HEK293 (cell line): ENCODE results near the gene RACK1.

Experiments
- CTCF ChIA-PET: fragments of 350-600 bp; formaldehyde crosslinking; extraction: SDS; loops from one replicate; lab custom pipeline; 2021; ENCODE audit warnings: antibody characterized with exemption; lab: Yijun Ruan, JAX
- POLR2A ChIA-PET: fragments of 300-600 bp; formaldehyde crosslinking; extraction: SDS; loops from one replicate; lab custom pipeline; 2020; ENCODE audit warnings: antibody characterized with exemption, inconsistent platforms; lab: Yijun Ruan, JAX
- H3K27ac ChIP-seq: fragments of 200-500 bp; sonication (Bioruptor generic); 2 replicates; pipeline ENCODE4 v1.5.1; 2014; ENCODE audit warnings: low read depth, low read length, control low read depth, inconsistent platforms; ENCODE audit errors: extremely low read depth
- H3K36me3 ChIP-seq, 2 experiments: fragments of 200-500 bp in 1 of 2; sonication (Bioruptor generic) in 1 of 2; 1 replicate in 1 of 2; 2 replicates in 1 of 2; pipeline ENCODE4 v1.5.1; 2014 to 2017; ENCODE audit warnings: inconsistent platforms in 2 of 2, low read length in 2 of 2; ENCODE audit not compliant: control insufficient read depth in 2 of 2, insufficient read depth in 1 of 2
- H3K4me1 ChIP-seq: fragments of 200-500 bp; sonication (Bioruptor generic); 2 replicates; pipeline ENCODE4 v1.5.1; 2014; ENCODE audit warnings: mild to moderate bottlenecking, low read length, inconsistent platforms; ENCODE audit not compliant: control insufficient read depth, insufficient read depth
- H3K4me3 ChIP-seq: 2 replicates; pipeline ENCODE4 v1.5.1; 2011; ENCODE audit warnings: low read depth, mild to moderate bottlenecking, control low read depth, low read length, moderate library complexity
- H3K9me3 ChIP-seq: fragments of 200-500 bp; sonication (Bioruptor generic); 2 replicates; pipeline ENCODE4 v1.5.1; 2014; ENCODE audit warnings: low read depth, low read length, inconsistent platforms; ENCODE audit not compliant: control insufficient read depth, insufficient read depth
- CTCF ChIP-seq: fragments of 450-650 bp; formaldehyde crosslinking; IDR thresholded peaks from 2 replicates; pipeline ENCODE4 v1.5.1; 2016; ENCODE audit warnings: missing biosample characterization, missing genetic modification characterization
- KLF8 ChIP-seq: fragments of 450-650 bp; formaldehyde crosslinking; IDR thresholded peaks from 2 replicates; pipeline ENCODE4 v1.5.1; 2016; ENCODE audit warnings: missing biosample characterization, missing genetic modification characterization
- SALL2 ChIP-seq: fragments of 450-650 bp; formaldehyde crosslinking; IDR thresholded peaks from 2 replicates; pipeline ENCODE4 v1.5.0; 2017; ENCODE audit warnings: missing biosample characterization, mild to moderate bottlenecking, missing genetic modification characterization, borderline replicate concordance
- ZBTB10 ChIP-seq: fragments of 450-650 bp; formaldehyde crosslinking; IDR thresholded peaks from 2 replicates; pipeline ENCODE4 v1.5.1; 2016; ENCODE audit warnings: missing biosample characterization, missing genetic modification characterization
- ZFHX2 ChIP-seq: fragments of 450-650 bp; formaldehyde crosslinking; conservative IDR thresholded peaks from 2 replicates; pipeline ENCODE4 v1.5.1; 2016; ENCODE audit warnings: missing biosample characterization, missing genetic modification characterization
- ZFP37 ChIP-seq: fragments of 450-650 bp; formaldehyde crosslinking; IDR thresholded peaks from 2 replicates; pipeline ENCODE4 v1.5.1; 2016; ENCODE audit warnings: missing biosample characterization, missing genetic modification characterization
- ZNF169 ChIP-seq: fragments of 450-650 bp; formaldehyde crosslinking; IDR thresholded peaks from 2 replicates; pipeline ENCODE4 v1.5.1; 2016; ENCODE audit warnings: missing biosample characterization, missing genetic modification characterization
- ZNF341 ChIP-seq: fragments of 450-650 bp; formaldehyde crosslinking; IDR thresholded peaks from 2 replicates; pipeline ENCODE4; 2016; ENCODE audit warnings: low read depth, missing biosample characterization, missing genetic modification characterization
- ZNF488 ChIP-seq: fragments of 450-650 bp; formaldehyde crosslinking; IDR thresholded peaks from 2 replicates; pipeline ENCODE4 v1.5.1; 2016; ENCODE audit warnings: missing biosample characterization, missing genetic modification characterization
- ZNF660 ChIP-seq: fragments of 450-650 bp; IDR thresholded peaks from 2 replicates; pipeline ENCODE4 v1.5.1; 2018; ENCODE audit warnings: missing biosample characterization, mild to moderate bottlenecking, missing genetic modification characterization
- ZNF677 ChIP-seq: fragments of 450-650 bp; IDR thresholded peaks from 2 replicates; pipeline ENCODE4 v1.5.0; 2018; ENCODE audit warnings: missing biosample characterization, mild to moderate bottlenecking, missing genetic modification characterization, moderate library complexity
- ZNF776 ChIP-seq: fragments of 450-650 bp; formaldehyde crosslinking; IDR thresholded peaks from 2 replicates; pipeline ENCODE4 v1.5.0; 2017; ENCODE audit warnings: missing biosample characterization, missing genetic modification characterization, borderline replicate concordance
- ZNF792 ChIP-seq: fragments of 450-650 bp; formaldehyde crosslinking; IDR thresholded peaks from 2 replicates; pipeline ENCODE4 v1.5.1; 2016; ENCODE audit warnings: missing biosample characterization, missing genetic modification characterization
- ZNF837 ChIP-seq: fragments of 450-650 bp; formaldehyde crosslinking; IDR thresholded peaks from 2 replicates; pipeline ENCODE4 v1.5.1; 2016; ENCODE audit warnings: missing biosample characterization, missing genetic modification characterization
- ZSCAN16 ChIP-seq: fragments of 450-650 bp; formaldehyde crosslinking; IDR thresholded peaks from 2 replicates; pipeline ENCODE4 v1.5.1; 2016; ENCODE audit warnings: missing biosample characterization, missing genetic modification characterization
- TF ChIP-seq, protein P1 (sequence below): fragments of 450-650 bp; formaldehyde crosslinking; IDR thresholded peaks from 2 replicates; pipeline ENCODE4 v1.5.1; 2017; ENCODE audit warnings: missing biosample characterization, mild to moderate bottlenecking, missing genetic modification characterization, moderate library complexity
- TF ChIP-seq, protein P2 (sequence below): fragments of 450-650 bp; formaldehyde crosslinking; IDR thresholded peaks from 2 replicates; pipeline ENCODE4 v1.5.1; 2016; ENCODE audit warnings: missing biosample characterization, missing genetic modification characterization
- TF ChIP-seq, protein P3 (sequence below): fragments of 450-650 bp; formaldehyde crosslinking; IDR thresholded peaks from 2 replicates; pipeline ENCODE4 v1.5.1; 2016; ENCODE audit warnings: missing biosample characterization, missing genetic modification characterization
- TF ChIP-seq, protein P4 (sequence below): fragments of 450-650 bp; formaldehyde crosslinking; IDR thresholded peaks from 2 replicates; pipeline ENCODE4 v1.5.1; 2016; ENCODE audit warnings: missing biosample characterization, missing genetic modification characterization
- TF ChIP-seq, protein P5 (sequence below): fragments of 450-650 bp; formaldehyde crosslinking; IDR thresholded peaks from 2 replicates; pipeline ENCODE4 v1.5.1; 2017; ENCODE audit warnings: missing biosample characterization, missing genetic modification characterization

Gene RACK1

GRCh38 chr5:181223729-181224389 is 19.8 kb downstream of the RACK1 start (continued):
- TF ChIP-seq, protein P1, sequence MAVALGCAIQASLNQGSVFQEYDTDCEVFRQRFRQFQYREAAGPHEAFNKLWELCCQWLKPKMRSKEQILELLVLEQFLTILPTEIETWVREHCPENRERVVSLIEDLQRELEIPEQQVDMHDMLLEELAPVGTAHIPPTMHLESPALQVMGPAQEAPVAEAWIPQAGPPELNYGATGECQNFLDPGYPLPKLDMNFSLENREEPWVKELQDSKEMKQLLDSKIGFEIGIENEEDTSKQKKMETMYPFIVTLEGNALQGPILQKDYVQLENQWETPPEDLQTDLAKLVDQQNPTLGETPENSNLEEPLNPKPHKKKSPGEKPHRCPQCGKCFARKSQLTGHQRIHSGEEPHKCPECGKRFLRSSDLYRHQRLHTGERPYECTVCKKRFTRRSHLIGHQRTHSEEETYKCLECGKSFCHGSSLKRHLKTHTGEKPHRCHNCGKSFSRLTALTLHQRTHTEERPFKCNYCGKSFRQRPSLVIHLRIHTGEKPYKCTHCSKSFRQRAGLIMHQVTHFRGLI (tag by site-specific recombination): no peak
- TF ChIP-seq ZNF837 (tag by site-specific recombination) (no peak; the same call in 1 of the 2 replicates), KLF8 (tag by site-specific recombination) (peak; percentile 6; the same call in 1 of the 2 replicates), ZNF776 (tag by site-specific recombination) (no peak), ZNF169 (0 out of 2 replicates have a peak, but pooled peaks have one; percentile 14), ZFHX2 (tag by site-specific recombination) (peak; percentile 95)
- TF ChIP-seq, all 188 proteins: peak for 18

DNA sequence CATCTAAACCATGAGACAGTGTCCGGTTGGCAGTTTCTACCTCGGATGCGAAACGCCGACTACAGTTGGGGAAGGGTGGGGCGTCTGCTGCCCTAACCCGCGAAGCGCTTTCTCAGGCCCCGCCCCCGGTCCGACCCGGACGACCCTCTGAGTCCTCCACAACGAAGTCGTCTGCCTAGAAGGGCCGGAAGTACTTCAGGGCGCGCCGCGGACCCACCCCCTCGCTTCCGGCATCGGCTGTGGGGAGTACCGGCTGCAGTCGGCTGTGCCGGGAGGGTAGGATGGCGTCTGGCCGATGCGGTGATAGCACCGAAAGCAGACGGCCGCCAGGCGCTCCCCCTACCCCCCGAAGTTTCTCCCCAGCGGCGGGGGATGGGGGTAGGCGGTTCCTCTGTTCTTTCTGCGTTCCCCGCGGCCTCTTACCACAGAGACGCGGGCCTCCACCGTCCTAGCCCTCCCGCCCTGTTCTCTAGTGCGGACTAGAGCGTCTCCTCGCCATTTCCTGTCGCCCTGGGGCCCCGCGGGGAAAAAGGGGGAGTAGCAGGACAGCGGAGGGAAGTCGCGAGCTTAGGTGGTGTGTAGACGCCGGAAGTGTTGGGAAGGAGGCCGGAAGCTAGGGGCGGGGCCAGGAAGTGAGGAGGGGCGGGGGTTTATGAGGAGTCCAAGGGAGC is 20.5 kb downstream of the RACK1 start, which contains the start of gene TRIM41:
Gene TRIM41, plus strand, starts transcription at position 224 of the 671 bp plus-strand sequence. CDS start 719 bp downstream, outside the sequence.
- Histone ChIP-seq H3K4me1 (no peaks in the 10 kb centered on the region), H3K9me3 (no peaks in the 10 kb centered on the region), H3K4me3 (peak within 1 kb of the TSS; percentile 92), H3K36me3 (peaks cover 9 to 28% of the 10 kb centered on the region in 2 experiments; a peak in 2 of 3 replicates), H3K27ac (peak within 1 kb of the TSS; percentile 85)
- ChIA-PET CTCF (interaction anchor here (0.6 to 1.4 kb wide), 6 partner anchors 13 to 51 kb away, joined by 3 to 4 read pairs (median 3); no protein-coding TSS in a partner anchor), POLR2A (interaction anchor here (0.6 to 4.4 kb wide), 21 partner anchors 9 to 323 kb away, joined by 3 to 49 read pairs (median 6); partner anchors contain the start of genes RACK1, TRIM52 and TRIM7)
- TF ChIP-seq, protein P2, sequence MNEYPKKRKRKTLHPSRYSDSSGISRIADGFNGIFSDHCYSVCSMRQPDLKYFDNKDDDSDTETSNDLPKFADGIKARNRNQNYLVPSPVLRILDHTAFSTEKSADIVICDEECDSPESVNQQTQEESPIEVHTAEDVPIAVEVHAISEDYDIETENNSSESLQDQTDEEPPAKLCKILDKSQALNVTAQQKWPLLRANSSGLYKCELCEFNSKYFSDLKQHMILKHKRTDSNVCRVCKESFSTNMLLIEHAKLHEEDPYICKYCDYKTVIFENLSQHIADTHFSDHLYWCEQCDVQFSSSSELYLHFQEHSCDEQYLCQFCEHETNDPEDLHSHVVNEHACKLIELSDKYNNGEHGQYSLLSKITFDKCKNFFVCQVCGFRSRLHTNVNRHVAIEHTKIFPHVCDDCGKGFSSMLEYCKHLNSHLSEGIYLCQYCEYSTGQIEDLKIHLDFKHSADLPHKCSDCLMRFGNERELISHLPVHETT (tag by site-specific recombination): peak; percentile 99
- TF ChIP-seq, protein P3, sequence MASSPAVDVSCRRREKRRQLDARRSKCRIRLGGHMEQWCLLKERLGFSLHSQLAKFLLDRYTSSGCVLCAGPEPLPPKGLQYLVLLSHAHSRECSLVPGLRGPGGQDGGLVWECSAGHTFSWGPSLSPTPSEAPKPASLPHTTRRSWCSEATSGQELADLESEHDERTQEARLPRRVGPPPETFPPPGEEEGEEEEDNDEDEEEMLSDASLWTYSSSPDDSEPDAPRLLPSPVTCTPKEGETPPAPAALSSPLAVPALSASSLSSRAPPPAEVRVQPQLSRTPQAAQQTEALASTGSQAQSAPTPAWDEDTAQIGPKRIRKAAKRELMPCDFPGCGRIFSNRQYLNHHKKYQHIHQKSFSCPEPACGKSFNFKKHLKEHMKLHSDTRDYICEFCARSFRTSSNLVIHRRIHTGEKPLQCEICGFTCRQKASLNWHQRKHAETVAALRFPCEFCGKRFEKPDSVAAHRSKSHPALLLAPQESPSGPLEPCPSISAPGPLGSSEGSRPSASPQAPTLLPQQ (tag by site-specific recombination): peak; percentile 85
- no peak; the same call in 1 of the 2 replicates for TF ChIP-seq SALL2
- TF ChIP-seq ZBTB10: peak; percentile 92; the same call in 1 of the 2 replicates
- peak; percentile 99 for TF ChIP-seq ZNF341
- TF ChIP-seq, protein P4, sequence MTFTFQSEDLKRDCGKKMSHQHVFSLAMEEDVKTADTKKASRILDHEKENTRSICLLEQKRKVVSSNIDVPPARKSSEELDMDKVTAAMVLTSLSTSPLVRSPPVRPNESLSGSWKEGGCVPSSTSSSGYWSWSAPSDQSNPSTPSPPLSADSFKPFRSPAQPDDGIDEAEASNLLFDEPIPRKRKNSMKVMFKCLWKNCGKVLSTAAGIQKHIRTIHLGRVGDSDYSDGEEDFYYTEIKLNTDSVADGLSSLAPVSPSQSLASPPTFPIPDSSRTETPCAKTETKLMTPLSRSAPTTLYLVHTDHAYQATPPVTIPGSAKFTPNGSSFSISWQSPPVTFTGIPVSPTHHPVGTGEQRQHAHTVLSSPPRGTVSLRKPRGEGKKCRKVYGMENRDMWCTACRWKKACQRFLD (tag by site-specific recombination): no peak
- TF ChIP-seq ZNF792 (tag by site-specific recombination): no peak
- peak; percentile 2; the same call in 1 of the 2 replicates for TF ChIP-seq ZNF677 (tag by site-specific recombination)
- TF ChIP-seq ZSCAN16 (tag by site-specific recombination): no peak; the same call in 1 of the 2 replicates
- peak; percentile 93 for TF ChIP-seq ZFP37
- no peak for TF ChIP-seq ZNF660 (tag by site-specific recombination)
- TF ChIP-seq ZNF488 (tag by site-specific recombination): no peak
- peak; percentile 39; the same call in 1 of the 2 replicates for TF ChIP-seq CTCF (tag by site-specific recombination)
- TF ChIP-seq, protein P5, sequence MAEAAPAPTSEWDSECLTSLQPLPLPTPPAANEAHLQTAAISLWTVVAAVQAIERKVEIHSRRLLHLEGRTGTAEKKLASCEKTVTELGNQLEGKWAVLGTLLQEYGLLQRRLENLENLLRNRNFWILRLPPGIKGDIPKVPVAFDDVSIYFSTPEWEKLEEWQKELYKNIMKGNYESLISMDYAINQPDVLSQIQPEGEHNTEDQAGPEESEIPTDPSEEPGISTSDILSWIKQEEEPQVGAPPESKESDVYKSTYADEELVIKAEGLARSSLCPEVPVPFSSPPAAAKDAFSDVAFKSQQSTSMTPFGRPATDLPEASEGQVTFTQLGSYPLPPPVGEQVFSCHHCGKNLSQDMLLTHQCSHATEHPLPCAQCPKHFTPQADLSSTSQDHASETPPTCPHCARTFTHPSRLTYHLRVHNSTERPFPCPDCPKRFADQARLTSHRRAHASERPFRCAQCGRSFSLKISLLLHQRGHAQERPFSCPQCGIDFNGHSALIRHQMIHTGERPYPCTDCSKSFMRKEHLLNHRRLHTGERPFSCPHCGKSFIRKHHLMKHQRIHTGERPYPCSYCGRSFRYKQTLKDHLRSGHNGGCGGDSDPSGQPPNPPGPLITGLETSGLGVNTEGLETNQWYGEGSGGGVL: peak; percentile 67
